Hematopoietic multipotent progenitor cell treated with erythropoietin and hydrocortisone succinate and interleukin-3 and kit ligand, for 15 days (in vitro differentiated cells): ENCODE results near the gene AGAP5.

ENCODE experiments used
- DNase-seq: peaks from one replicate; pipeline ENCODE4 v3.0.0-alpha.2; 2015; ENCODE audit warnings: low spot score

AGAP5 gene

DNA sequence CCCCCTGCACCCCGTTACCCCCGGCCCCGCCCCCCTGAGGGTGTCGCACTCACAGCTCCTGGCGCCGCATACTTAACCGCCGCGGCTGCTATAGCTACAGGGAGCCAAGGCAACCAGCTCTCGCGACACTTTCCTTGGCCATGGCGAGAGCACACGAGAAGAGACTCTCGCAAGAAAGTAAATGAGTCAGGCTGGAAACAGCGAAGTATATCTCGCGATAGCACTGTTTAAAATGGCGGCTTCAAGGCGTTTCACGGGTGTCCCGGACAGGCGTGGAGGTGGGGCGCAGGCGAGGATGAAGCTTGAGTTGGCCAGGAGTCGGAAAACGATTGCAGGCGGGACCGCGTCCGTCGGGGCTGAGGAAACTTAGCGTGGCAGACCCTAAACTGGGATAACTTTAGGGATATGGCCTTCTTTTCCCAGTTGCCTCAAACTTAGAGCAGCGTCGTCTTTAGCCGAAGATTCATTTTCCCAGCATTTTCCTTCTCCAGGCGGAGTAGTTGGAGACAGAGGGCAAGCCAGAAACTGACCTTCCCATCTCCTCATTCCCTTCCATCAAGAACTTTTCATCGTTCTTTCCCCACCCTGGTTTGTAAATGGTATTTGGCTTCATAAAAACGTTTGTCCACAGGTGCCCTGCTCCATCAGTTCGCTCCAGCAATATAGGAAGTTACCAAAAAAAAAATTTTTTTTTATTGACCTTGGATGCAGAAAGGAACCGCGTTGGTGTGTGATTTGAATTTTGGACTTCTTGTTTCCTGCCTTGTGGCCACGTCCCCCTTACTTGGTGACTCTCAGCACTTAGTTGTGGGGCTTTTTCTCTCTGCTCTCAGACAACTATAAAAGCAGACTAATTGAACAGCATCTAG lies 71.8 kb downstream of the AGAP5 start:
- DNase-seq = peak; percentile 98

DNA sequence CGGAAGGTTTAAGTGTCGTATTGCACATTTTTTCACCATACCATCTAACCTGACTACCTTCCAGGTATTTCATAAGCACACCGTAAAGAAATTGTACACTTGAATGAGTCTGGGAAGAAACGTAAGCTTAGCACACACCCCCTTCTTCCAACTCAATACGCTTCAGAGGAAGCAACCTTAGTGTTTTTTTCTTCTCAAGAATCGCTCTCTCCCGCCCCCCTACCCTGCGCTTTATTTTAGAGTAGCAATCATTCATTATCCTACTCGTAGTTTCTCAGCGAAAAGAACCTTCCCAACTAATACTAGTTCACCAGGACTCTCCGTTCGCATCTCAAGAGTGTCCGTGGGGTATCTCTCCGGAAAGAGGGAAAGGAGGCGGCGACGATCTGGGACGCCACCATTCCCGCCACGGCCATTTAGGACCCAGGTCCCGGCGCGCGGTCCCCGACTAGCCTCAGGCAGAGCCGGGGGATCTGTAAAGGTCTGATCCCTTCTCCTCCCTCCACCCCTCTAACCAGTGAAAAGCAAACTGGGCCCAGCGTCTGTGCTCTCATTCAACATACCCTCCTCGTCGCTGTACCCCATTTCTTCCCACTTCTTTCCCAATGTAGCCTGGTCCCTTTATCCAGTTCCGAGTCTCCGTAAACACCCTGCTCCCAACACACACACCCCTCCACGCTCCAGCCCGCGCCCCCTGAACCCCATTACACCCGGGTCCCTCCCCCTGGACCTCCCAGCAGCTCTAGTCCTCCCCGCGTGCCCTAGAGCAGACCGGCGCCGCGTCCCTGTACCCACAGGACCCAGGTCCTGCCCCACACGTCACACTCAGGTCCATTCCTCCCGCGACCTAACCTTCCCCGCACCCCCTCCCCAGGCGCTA lies 72.7 kb downstream of the AGAP5 start:
- DNase-seq = peak; percentile 22
